Measurements from ENCODE around the gene ALOX15B. TPM values are rescaled to one million over a fixed set of nuclear protein-coding genes. Genes with fewer than 3 reads are reported as not detected.
A peak's percentile ranks its signal among the peaks of the same experiment; 100 is the strongest.

The ALOX15B gene
- total RNA-seq, 1 donor from 2014 or later, result not detected

DNA sequence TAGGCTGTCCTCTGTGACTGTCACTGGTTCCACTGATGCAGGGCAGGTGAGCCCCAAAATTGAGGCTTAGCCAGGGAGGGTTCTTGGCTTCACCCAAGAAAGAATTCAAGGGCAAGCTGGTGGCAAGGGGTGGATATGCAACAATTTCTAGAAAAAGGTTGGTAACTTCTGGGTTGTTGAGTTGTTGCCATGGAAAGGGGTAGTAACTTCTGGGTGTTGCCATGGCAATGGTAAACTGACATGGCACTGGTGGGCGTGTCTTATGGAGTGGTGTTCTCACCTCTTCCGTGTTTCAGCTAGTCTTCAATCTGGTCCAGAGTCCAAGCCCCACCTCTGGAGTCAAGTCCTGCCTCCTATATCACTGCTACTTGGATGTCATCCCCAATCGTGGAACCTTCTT lies 45.9 kb upstream of the ALOX15B start:
- TF ChIP-seq EZH2phosphoT487 (IDR thresholded peaks at IDR 0.05) (no peak), EZH2 (IDR thresholded peaks at IDR 0.05) (no peak)
- TF ChIP-seq, protein P1, sequence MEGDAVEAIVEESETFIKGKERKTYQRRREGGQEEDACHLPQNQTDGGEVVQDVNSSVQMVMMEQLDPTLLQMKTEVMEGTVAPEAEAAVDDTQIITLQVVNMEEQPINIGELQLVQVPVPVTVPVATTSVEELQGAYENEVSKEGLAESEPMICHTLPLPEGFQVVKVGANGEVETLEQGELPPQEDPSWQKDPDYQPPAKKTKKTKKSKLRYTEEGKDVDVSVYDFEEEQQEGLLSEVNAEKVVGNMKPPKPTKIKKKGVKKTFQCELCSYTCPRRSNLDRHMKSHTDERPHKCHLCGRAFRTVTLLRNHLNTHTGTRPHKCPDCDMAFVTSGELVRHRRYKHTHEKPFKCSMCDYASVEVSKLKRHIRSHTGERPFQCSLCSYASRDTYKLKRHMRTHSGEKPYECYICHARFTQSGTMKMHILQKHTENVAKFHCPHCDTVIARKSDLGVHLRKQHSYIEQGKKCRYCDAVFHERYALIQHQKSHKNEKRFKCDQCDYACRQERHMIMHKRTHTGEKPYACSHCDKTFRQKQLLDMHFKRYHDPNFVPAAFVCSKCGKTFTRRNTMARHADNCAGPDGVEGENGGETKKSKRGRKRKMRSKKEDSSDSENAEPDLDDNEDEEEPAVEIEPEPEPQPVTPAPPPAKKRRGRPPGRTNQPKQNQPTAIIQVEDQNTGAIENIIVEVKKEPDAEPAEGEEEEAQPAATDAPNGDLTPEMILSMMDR (IDR thresholded peaks at IDR 0.05), result no peak
- no peak overlapping the region for H3K27ac ChIP-seq
- no peak overlapping the region for H3K4me2 ChIP-seq
- H3K79me2 ChIP-seq (ENCODE audit: low read depth), result no peaks in the 10 kb centered on the region
- no peaks in the 10 kb centered on the region for H3K4me1 ChIP-seq
- DNase-seq (ENCODE audit: low spot score), result no peak
- H4K20me1 ChIP-seq (ENCODE audit: low read depth), result no peaks in the 10 kb centered on the region
- H3K4me1 Mint-ChIP-seq, result no peaks in the 10 kb centered on the region
- H3F3A ChIP-seq (ENCODE audit: low read depth), result peaks cover 11% of the 10 kb centered on the region
- H3K9ac ChIP-seq, result no peak overlapping the region
- H3K9me3 ChIP-seq (ENCODE audit: low read depth), result no peaks in the 10 kb centered on the region
- H3K36me3 Mint-ChIP-seq, result no peaks in the 10 kb centered on the region
- peaks cover 20% of the 10 kb centered on the region for H3K27me3 ChIP-seq
- peaks cover 11% of the 10 kb centered on the region for H3K27me3 Mint-ChIP-seq (ENCODE audit: insufficient read depth, low read depth)
- H3K36me3 ChIP-seq, result no peaks in the 10 kb centered on the region
- no peak overlapping the region for H2AFZ ChIP-seq (replicated peaks)
- H3K4me3 ChIP-seq, result no peak overlapping the region
- H3K27ac Mint-ChIP-seq, result no peak overlapping the region
- H3K4me3 Mint-ChIP-seq, result peak overlapping the region; percentile 42
- H3K9me3 Mint-ChIP-seq, result peaks cover 7% of the 10 kb centered on the region

DNA sequence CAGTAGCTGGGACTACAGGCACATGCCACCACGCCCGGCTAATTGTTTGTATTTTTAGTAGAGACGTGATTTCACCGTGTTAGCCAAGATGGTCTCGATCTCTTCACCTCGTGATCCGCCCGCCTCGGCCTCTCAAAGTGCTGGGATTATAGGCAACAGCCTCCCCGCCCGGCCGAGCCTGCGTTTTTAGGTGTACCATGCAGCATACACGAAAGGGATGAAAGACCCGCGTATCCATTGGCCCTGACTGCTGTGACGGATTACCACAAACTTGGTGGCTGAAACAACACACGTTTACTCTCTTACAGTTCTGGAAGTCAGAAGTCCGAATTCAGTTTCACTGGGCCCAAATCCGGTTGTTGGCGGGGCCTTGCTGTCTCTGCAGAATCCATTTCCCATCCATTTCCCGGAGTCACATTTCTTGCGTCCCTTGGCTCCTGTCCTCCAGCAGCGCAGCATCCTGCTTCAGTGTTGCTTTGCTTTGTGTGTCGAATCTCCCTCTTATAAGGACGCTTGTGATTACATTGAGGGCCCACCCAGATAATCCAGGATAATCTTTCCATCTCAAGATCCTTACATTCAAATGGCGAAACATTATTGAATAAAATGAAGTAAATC lies 44.8 kb upstream of the ALOX15B start:
- Histone ChIP-seq H3K79me2 (ENCODE audit: low read depth) (no peaks in the 10 kb centered on the region), H2AFZ (replicated peaks) (peak overlapping the region; percentile 38), H3K9ac (no peak overlapping the region), H3K36me3 (no peaks in the 10 kb centered on the region), H3K4me3 (no peak overlapping the region), H3F3A (ENCODE audit: low read depth) (peaks cover 8% of the 10 kb centered on the region), H3K27me3 (peaks cover 20% of the 10 kb centered on the region), H3K9me3 (ENCODE audit: low read depth) (no peaks in the 10 kb centered on the region), H3K4me1 (no peaks in the 10 kb centered on the region), H3K4me2 (no peak overlapping the region), H4K20me1 (ENCODE audit: low read depth) (no peaks in the 10 kb centered on the region), H3K27ac (no peak overlapping the region)
- no peak for DNase-seq (ENCODE audit: low spot score)
- Mint-ChIP-seq H3K27me3 (ENCODE audit: insufficient read depth, low read depth) (peaks cover 13% of the 10 kb centered on the region), H3K9me3 (peaks cover 7% of the 10 kb centered on the region), H3K27ac (no peak overlapping the region), H3K4me1 (no peaks in the 10 kb centered on the region), H3K36me3 (no peaks in the 10 kb centered on the region), H3K4me3 (no peak overlapping the region)
- TF ChIP-seq, protein P1 (IDR thresholded peaks at IDR 0.05), result no peak
- TF ChIP-seq EZH2 (IDR thresholded peaks at IDR 0.05) (no peak), EZH2phosphoT487 (IDR thresholded peaks at IDR 0.05) (no peak)

- H3K9me3 ChIP-seq (ENCODE audit: low read depth), result no peaks in the 10 kb centered on the region
- no peak overlapping the region for H3K9ac ChIP-seq
These were observed 43.1 kb upstream of the ALOX15B start for GRCh38 chr17:7995724-7996123.

More at GRCh38 chr17:7995724-7996123, 43.1 kb upstream of the ALOX15B start:
- Histone ChIP-seq H3K4me3 (no peak overlapping the region), H3K27ac (no peak overlapping the region), H3F3A (ENCODE audit: low read depth) (no peaks in the 10 kb centered on the region), H3K79me2 (ENCODE audit: low read depth) (no peaks in the 10 kb centered on the region), H3K27me3 (peaks cover 19% of the 10 kb centered on the region), H3K4me1 (no peaks in the 10 kb centered on the region), H4K20me1 (ENCODE audit: low read depth) (no peaks in the 10 kb centered on the region), H2AFZ (replicated peaks) (no peak overlapping the region), H3K36me3 (no peaks in the 10 kb centered on the region), H3K4me2 (no peak overlapping the region)
- DNase-seq (ENCODE audit: low spot score), result no peak
- Mint-ChIP-seq H3K9me3 (peaks cover 4% of the 10 kb centered on the region), H3K36me3 (no peaks in the 10 kb centered on the region), H3K27me3 (ENCODE audit: insufficient read depth, low read depth) (peaks cover 16% of the 10 kb centered on the region), H3K27ac (no peak overlapping the region), H3K4me1 (no peaks in the 10 kb centered on the region), H3K4me3 (no peak overlapping the region)
- TF ChIP-seq, protein P1 (IDR thresholded peaks at IDR 0.05), result no peak
- TF ChIP-seq EZH2phosphoT487 (IDR thresholded peaks at IDR 0.05), result no peak
- TF ChIP-seq EZH2 (IDR thresholded peaks at IDR 0.05), result no peak
